ENCODE results near the gene CAMSAP3.

The CAMSAP3 gene

DNA sequence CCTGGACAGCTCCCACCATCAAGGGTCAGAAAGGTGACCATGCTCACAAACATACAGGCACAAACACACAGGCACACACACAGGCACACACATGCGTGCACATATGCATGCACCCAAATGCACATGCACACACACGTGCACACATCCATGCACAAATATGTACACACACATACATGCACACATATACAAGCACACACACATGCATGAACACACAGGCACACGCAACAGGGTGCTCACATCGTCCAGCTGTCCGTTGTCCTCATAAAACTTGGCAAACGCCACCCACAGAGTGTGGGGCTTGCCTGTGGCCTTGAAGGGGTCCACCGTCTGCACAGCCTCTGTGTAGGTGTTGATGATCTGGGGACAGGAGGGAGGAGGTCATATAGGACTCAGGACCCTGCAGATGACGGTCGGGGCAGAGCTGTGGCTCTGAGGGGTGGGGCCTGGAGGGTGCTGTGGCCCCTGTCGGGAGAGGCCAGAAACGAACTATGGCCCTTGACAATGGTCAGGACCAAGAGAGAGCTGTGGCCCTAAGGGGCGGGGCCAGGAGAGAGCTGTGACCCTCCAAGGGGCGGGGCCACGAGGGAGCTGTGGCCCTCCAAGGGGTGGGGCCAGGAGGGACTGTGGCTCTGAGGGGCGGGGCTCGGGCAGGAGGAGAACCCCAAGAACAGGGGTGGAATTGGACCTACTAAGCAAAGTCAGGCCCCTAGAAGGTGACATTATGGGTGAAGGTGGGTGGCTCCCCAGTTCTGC lies 27.4 kb downstream of the CAMSAP3 start:
- TF ChIP-seq, protein P1, sequence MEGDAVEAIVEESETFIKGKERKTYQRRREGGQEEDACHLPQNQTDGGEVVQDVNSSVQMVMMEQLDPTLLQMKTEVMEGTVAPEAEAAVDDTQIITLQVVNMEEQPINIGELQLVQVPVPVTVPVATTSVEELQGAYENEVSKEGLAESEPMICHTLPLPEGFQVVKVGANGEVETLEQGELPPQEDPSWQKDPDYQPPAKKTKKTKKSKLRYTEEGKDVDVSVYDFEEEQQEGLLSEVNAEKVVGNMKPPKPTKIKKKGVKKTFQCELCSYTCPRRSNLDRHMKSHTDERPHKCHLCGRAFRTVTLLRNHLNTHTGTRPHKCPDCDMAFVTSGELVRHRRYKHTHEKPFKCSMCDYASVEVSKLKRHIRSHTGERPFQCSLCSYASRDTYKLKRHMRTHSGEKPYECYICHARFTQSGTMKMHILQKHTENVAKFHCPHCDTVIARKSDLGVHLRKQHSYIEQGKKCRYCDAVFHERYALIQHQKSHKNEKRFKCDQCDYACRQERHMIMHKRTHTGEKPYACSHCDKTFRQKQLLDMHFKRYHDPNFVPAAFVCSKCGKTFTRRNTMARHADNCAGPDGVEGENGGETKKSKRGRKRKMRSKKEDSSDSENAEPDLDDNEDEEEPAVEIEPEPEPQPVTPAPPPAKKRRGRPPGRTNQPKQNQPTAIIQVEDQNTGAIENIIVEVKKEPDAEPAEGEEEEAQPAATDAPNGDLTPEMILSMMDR (IDR thresholded peaks at IDR 0.05; ENCODE audit: extremely low read depth, insufficient read depth, missing control alignments), result no peak
- in situ Hi-C loops (cut with MboI; ENCODE audit: low pct_unique_long_range_greater_than_20kb, low sequenced_read_pairs, unreplicated experiment), result no loop called here
- DNase-seq (ENCODE audit: low spot score), result no peak

DNA sequence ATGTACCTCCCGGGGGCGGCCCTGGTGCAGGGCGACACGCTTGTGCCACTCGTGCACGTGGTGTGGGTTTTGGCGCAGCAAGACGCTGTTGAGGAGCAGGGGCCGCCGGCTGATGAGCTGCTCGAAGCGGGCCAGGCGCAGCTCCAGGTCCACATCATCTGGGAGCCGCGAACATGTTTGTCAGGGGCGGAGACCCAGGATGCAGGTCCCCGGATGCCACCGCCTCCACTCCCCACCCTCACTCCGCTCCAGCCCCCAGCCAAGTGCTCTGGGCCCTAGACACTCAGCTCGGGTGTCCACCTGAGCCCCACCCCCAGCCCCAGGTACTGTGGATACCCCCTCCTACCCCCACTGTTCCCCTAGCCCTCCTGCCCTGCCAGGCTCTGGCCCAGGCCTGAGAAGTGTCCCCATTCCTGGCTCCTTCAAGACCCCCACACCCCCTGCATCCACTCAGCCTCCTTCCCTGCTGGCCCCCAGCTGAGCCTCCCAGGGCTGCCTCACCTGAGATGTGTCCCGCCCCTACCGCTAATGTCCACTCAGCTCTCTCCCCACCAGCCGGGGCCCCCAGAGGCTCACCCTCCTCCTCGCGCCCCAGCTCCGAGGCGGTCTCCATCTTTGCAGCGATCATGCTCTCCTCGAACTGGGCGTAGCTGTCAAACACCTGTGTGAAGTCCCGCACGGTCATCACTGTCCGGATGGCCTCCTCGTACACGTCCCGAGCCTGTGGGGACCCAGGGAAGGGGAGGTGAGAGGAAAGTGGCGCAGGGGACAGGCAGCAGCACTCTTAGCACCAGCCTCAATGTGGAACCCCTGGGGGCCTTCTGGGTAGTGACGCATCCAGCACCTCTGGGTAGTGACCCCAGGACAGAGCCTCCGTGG lies 28.3 kb downstream of the CAMSAP3 start:
- in situ Hi-C loops (cut with MboI; ENCODE audit: low pct_unique_long_range_greater_than_20kb, low sequenced_read_pairs, unreplicated experiment), result no loop called here
- TF ChIP-seq, protein P1 (IDR thresholded peaks at IDR 0.05; ENCODE audit: extremely low read depth, insufficient read depth, missing control alignments), result no peak
- no peak for DNase-seq (ENCODE audit: low spot score)

DNA sequence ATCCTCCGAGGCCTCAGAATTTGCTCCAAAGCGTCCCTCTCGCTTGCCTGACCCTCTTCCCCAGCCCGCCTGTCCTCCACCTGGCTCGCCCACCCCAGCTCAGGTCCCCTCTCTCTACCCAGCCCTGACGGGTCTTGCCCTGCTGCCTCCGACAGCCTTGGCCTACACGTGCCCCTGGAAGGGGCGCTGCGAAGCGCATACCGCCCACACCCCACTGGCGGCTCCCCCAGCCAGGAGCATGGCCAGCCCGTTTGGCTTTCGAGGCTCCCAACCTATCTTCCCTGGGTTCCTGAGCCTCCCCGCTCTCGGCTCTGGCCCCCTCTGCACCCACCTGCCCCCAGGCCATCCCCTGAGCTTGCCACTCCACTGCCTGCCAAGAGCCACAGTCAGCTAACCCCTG lies 29.1 kb downstream of the CAMSAP3 start:
- TF ChIP-seq, protein P1 (IDR thresholded peaks at IDR 0.05; ENCODE audit: extremely low read depth, insufficient read depth, missing control alignments), result no peak
- in situ Hi-C loops (cut with MboI; ENCODE audit: low pct_unique_long_range_greater_than_20kb, low sequenced_read_pairs, unreplicated experiment), result no loop called here
- no peak for DNase-seq (ENCODE audit: low spot score)

DNA sequence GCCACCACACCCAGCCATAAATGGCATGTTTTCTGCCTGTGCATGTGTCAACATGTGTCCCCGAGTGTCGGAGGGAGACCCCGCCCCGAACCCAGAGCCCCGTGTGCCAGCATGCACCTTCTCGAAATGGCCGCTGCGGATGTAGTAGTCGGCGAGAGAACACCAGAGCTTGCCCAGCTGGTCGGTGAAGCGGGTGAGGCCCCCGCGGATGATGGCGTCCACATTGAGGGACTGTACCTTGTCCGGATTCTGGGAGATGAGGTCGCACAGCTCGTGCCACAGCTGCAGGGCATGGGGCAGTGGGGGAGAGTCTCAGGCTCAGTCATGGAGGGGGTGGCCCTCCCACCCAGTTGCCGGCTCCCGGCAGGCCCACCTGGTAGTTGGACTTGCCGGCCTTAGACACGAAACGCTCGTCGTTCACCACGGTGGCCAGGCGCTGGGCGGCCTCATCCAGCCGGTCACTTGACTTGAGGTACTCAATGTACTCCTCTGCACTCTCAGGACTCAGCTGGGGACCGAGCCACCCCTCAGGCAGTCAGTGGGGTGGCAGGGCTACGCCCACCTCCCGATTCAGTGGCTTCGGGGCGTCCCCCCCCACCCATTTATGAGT lies 30.2 kb downstream of the CAMSAP3 start:
- no peak for DNase-seq (ENCODE audit: low spot score)
- TF ChIP-seq, protein P1 (IDR thresholded peaks at IDR 0.05; ENCODE audit: extremely low read depth, insufficient read depth, missing control alignments), result no peak
- in situ Hi-C loops (cut with MboI; ENCODE audit: low pct_unique_long_range_greater_than_20kb, low sequenced_read_pairs, unreplicated experiment), result no loop called here

DNA sequence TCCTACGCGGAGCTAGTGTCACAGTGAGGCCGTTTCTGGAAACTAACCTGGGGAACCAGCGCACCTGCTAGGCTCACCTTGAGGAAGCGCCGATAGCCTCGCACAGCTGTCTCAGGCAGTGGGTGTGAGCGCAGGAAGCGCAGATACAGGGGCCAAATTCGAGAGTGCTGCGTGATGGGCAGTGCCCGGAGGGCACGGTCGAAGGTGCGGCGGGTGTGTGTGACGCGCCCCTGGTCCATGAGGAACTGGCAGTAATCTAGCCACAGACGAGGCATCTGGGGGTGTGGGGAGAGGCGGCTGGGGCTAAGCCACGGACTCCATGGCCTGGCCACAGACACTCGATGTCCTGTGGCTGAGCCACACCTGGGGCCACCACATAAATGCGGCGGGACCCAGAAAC lies 31.5 kb downstream of the CAMSAP3 start:
- no peak for DNase-seq (ENCODE audit: low spot score)
- in situ Hi-C loops (cut with MboI; ENCODE audit: low pct_unique_long_range_greater_than_20kb, low sequenced_read_pairs, unreplicated experiment), result no loop called here
- TF ChIP-seq, protein P1 (IDR thresholded peaks at IDR 0.05; ENCODE audit: extremely low read depth, insufficient read depth, missing control alignments), result no peak

DNA sequence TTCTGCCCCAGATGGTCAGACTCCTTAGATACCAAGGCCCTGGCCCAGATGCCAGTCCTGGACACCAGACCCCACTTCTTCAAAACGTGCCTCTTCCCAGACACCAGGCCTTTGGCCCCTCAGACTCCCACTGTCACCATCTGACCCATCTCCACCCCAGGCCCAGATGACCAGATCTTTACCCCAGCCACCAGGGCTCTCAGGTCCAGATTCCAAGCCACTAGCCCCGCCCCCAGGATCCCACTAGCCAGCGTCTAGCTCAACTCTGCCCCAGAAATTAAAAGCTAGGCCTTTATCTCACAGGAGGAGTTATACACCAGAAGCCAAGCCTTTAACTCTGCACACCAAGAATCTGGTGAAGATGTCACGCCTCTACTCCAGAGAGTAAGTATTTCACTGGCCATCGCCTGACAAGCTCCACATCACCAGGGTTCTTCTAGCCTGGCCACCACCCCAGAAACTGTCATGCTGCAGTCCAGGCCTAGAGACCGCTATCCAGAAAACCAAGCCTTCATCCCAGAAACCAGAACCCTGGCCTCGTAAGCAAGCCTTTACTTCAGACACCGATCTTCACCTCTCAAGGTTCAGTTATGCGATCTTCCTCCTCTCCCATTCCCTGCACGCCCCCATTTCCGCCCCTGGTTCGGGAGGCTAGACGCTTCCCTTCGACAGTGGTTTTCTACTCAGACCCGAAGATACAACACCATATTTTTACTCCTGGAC lies 33.1 kb downstream of the CAMSAP3 start:
- no peak for DNase-seq (ENCODE audit: low spot score)
- TF ChIP-seq, protein P1 (IDR thresholded peaks at IDR 0.05; ENCODE audit: extremely low read depth, insufficient read depth, missing control alignments), result no peak
- in situ Hi-C loops (cut with MboI; ENCODE audit: low pct_unique_long_range_greater_than_20kb, low sequenced_read_pairs, unreplicated experiment), result no loop called here

All from GM13977 (cell line).